Measurements from ENCODE around the gene TNFRSF4. TPM values are rescaled to one million over a fixed set of nuclear protein-coding genes. Genes with fewer than 3 reads are reported as not detected.

TNFRSF4 gene
- total RNA-seq, 2 donors from 2014 or later, result 268 to 588 TPM

DNA sequence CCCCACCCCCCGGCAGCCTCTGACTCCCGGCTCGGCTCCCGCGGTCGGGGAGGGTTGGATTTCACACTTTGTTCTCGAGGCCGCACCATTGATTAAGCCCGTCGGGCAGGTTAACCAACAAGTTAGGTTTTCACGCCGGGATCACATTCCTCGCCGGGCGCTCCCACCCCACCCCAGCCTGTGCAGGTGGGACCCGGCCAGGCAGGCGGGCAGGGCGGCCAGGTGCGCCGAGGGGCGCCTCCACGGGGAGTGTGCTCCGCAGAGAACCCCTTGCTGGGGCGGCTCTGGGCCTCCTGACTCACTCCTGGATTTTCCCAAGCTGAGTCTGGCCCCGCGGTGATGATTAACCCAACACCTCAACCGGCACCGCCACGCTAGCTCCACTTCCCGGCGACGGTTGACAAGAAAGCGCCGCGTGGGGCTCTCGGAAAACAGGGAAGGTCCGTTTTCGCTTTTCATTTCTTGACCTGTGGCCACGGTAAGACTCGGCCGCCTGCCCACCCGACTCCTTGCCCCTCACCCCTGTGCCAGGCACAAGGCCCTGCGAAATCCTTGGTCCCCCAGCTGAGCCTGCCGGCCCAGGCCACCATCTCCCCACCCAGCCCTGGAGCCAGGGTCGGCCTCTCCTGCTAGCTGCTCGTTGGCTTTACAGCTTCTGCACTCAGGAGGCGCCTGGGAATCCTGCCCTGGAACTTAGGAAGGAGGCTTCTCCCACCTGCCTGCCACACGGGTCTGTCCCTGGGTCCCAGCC lies 49.1 kb downstream of the TNFRSF4 start:
- Mint-ChIP-seq H3K4me1 (ENCODE audit: low read depth) (peaks cover under 1% of the 10 kb centered on the region), H3K9me3 (no peaks in the 10 kb centered on the region), H3K36me3 (ENCODE audit: insufficient read depth in 2 of 2) (no peaks in the 10 kb centered on the region), H3K4me3 (no peak overlapping the region), H3K27ac (no peak overlapping the region), H3K27me3 (ENCODE audit: low read depth) (peaks cover under 1% of the 10 kb centered on the region)
- ATAC-seq (replicated peaks in 1 of 2) (no peak), DNase-seq (no peak)

DNA sequence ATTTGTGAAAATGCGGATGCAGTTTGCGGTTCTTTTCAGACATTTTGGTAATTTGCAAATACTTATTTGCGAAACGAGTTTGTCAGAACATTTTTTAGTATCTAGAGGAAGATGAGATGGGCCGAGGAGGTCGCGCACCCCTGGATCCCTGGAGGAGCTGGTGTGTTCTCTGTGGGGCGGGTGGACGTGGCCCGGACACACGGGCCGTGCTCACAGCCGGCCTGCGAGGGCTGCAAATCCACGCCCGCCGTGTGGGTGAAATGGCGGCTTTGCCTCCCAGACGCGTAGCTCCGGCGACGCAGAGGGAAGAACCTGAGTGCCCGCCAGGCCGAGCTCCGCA lies 49.6 kb downstream of the TNFRSF4 start:
- H3K27me3 Mint-ChIP-seq (ENCODE audit: low read depth), result no peaks in the 10 kb centered on the region
- no peaks in the 10 kb centered on the region for H3K36me3 Mint-ChIP-seq (ENCODE audit: insufficient read depth in 2 of 2)
- no peak overlapping the region for H3K4me3 Mint-ChIP-seq

DNA sequence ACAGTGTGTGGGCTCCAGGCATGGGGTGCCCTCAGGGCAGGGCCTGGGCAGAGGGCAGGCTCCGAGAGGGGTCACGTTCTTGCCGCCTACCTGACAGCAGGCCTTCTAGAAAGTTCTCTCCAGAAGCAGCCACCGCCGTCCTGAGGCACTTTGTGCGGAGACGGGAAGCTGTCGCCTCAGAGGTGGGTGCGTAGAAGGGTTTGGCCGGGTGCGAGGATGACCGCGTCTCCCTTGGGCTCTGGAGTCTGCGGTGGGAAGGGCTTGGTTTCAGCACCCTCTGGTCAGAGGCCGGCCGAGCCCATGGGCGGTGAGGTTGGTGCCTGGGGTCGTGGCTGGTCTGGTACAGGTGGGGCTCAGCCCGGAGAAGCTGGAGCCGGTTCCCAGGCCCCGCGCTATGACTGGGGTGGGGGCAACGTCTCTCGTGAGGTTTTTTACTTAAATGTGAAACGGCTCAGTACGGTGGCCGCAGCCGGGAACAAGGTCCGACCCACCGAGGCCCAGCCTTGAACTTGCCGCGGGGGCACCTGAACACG lies 50.3 kb downstream of the TNFRSF4 start:
- Mint-ChIP-seq H3K4me1 (ENCODE audit: low read depth) (no peaks in the 10 kb centered on the region), H3K9me3 (no peaks in the 10 kb centered on the region), H3K27ac (no peak overlapping the region), H3K27me3 (ENCODE audit: low read depth) (no peaks in the 10 kb centered on the region), H3K36me3 (ENCODE audit: insufficient read depth in 2 of 2) (no peaks in the 10 kb centered on the region), H3K4me3 (no peak overlapping the region)
- ATAC-seq (replicated peaks in 1 of 2) (no peak), DNase-seq (no peak)

More for the DNA sequence above, 49.6 kb downstream of the TNFRSF4 start:
- Mint-ChIP-seq H3K9me3 (no peaks in the 10 kb centered on the region), H3K27ac (no peak overlapping the region), H3K4me1 (ENCODE audit: low read depth) (no peaks in the 10 kb centered on the region)
- DNase-seq (no peak), ATAC-seq (replicated peaks in 1 of 2) (no peak)

DNA sequence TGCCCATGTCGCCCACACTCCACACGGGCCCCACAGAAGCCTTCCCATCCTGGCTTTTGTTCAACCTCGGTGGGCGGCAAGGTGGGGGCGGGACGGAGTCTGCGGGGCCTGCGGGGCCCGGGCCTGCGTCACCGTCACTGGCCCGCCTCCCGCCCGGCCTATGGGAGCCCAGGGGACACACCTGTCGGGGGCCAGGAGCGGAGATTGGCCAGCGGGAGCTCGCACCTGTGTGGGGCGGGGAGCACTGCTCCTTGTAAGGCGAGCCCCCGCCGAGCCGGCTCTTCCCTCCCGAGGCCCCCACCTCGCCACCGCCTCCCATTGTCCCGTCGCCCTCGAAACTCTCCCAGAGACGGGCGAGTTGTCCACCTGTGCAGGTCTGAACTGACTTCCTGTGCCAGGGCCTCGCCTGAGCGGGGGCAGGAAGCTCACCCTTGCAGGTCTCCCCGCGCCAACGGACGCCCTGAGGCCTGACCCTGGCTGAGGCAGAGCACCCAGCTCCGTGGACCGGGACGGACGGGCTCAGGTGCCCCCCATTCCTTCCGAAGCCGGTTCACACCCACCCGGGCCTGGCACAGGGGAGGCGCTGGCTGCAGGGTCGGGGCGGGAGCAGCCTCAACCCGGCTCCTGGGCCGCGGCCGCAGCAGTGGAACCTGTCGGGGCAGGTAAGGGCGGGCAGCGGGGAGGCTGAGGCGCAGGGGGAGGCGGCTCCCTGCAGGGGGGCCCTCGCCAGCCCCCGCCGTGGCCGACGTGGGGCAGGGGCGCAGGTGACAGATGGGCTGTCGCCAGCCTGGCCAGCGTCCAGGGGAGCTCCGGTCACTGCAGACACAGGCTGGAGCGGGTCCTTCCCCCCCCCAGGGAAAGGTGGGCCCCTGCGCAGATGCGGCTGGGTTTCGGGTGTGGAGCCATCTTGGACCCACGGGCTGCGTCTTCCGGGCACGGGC lies 51.1 kb downstream of the TNFRSF4 start:
- H3K4me1 Mint-ChIP-seq (ENCODE audit: low read depth), result no peaks in the 10 kb centered on the region
- H3K27ac Mint-ChIP-seq, result no peak overlapping the region
- H3K4me3 Mint-ChIP-seq, result no peak overlapping the region
- ATAC-seq (replicated peaks in 1 of 2), result no peak
- H3K36me3 Mint-ChIP-seq (ENCODE audit: insufficient read depth in 2 of 2), result no peaks in the 10 kb centered on the region
- DNase-seq, result no peak
- H3K27me3 Mint-ChIP-seq (ENCODE audit: low read depth), result no peaks in the 10 kb centered on the region
- no peaks in the 10 kb centered on the region for H3K9me3 Mint-ChIP-seq

DNA sequence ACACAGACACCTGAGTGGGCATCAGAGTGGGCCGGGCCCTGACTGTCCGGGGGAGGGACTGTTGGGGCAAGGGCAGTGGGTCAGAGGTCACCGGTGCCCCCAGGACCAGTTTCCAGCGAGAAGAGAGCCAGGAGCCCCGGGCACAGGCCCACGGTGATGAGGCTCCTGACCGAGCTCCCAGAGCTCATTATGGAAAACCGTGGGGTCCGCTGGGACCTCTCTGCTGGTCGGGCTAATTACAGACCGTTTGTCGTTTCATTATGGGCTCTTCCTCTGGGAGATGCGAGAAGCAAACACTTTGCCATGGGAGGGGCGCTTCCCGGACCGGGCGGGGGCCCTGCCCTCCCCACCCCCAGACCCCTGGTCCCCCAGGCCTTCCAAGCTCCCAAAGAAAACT lies 52.3 kb downstream of the TNFRSF4 start:
- no peaks in the 10 kb centered on the region for H3K4me1 Mint-ChIP-seq (ENCODE audit: low read depth)
- H3K27ac Mint-ChIP-seq, result no peak overlapping the region
- no peaks in the 10 kb centered on the region for H3K27me3 Mint-ChIP-seq (ENCODE audit: low read depth)
- H3K4me3 Mint-ChIP-seq, result no peak overlapping the region
- ATAC-seq (replicated peaks in 1 of 2) (no peak), DNase-seq (no peak)
- H3K9me3 Mint-ChIP-seq, result no peaks in the 10 kb centered on the region
- H3K36me3 Mint-ChIP-seq (ENCODE audit: insufficient read depth in 2 of 2), result no peaks in the 10 kb centered on the region

Other genes with a start within 250 kb of the TNFRSF4 start
- gene PLEKHN1, start 247.7 kb downstream of the TNFRSF4 start, total RNA-seq, result 1 to 10 TPM; 1.9 to 2.3 TPM
- gene PERM1, start 232.1 kb downstream of the TNFRSF4 start, total RNA-seq, result not detected
- 1 to 10 TPM; 7.8 to 9.9 TPM for gene HES4, start 214.1 kb downstream of the TNFRSF4 start, total RNA-seq
- 100 to 1,000 TPM in 1 of 2 donors, 10 to 100 TPM in 1; 81.0 to 197 TPM for gene ISG15, start 200.7 kb downstream of the TNFRSF4 start, total RNA-seq
- 100 to 1,000 TPM in 1 of 2 donors, 10 to 100 TPM in 1; 69.0 to 112 TPM for gene AGRN, start 194.0 kb downstream of the TNFRSF4 start, total RNA-seq
- under 1 TPM in 1 of 2 donors, not detected in 1; 0.12 TPM for gene RNF223, start 139.8 kb downstream of the TNFRSF4 start, total RNA-seq
- 10 to 100 TPM; 18.0 to 18.6 TPM for gene C1orf159, start 98.1 kb downstream of the TNFRSF4 start, total RNA-seq
- gene TTLL10, start 40.3 kb downstream of the TNFRSF4 start, total RNA-seq, result under 1 TPM in 1 of 2 donors, not detected in 1; 0.36 TPM
- gene TNFRSF18, start 7.6 kb downstream of the TNFRSF4 start, total RNA-seq, result 100 to 1,000 TPM; 245 to 324 TPM
- gene SDF4, start 17.8 kb upstream of the TNFRSF4 start, total RNA-seq, result 100 to 1,000 TPM; 188 to 348 TPM
- gene B3GALT6, start 18.1 kb upstream of the TNFRSF4 start, total RNA-seq, result 10 to 100 TPM; 13.1 to 13.6 TPM
- 10 to 100 TPM in 1 of 2 donors, 1 to 10 TPM in 1; 8.1 to 14.2 TPM for gene C1QTNF12, start 32.6 kb upstream of the TNFRSF4 start, total RNA-seq
- 10 to 100 TPM; 63.5 to 77.8 TPM for gene UBE2J2, start 59.7 kb upstream of the TNFRSF4 start, total RNA-seq
- 10 to 100 TPM in 1 of 2 donors, 1 to 10 TPM in 1; 5.6 to 13.0 TPM for gene SCNN1D, start 66.3 kb upstream of the TNFRSF4 start, total RNA-seq
- gene ACAP3, start 93.8 kb upstream of the TNFRSF4 start, total RNA-seq, result 10 to 100 TPM; 28.6 to 37.9 TPM
- 10 to 100 TPM; 11.0 to 11.9 TPM for gene PUSL1, start 94.4 kb upstream of the TNFRSF4 start, total RNA-seq
- 100 to 1,000 TPM; 108 to 131 TPM for gene INTS11, start 110.5 kb upstream of the TNFRSF4 start, total RNA-seq
- gene CPTP, start 110.6 kb upstream of the TNFRSF4 start, total RNA-seq, result 10 to 100 TPM; 18.0 to 22.8 TPM
- gene TAS1R3, start 117.1 kb upstream of the TNFRSF4 start, total RNA-seq, result under 1 TPM; 0.91 to 0.95 TPM
- 10 to 100 TPM; 46.6 to 52.2 TPM for gene DVL1, start 135.3 kb upstream of the TNFRSF4 start, total RNA-seq
- 1 to 10 TPM; 1.6 to 3.0 TPM for gene MXRA8, start 144.4 kb upstream of the TNFRSF4 start, total RNA-seq
- gene AURKAIP1, start 161.1 kb upstream of the TNFRSF4 start, total RNA-seq, result 10 to 100 TPM; 92.4 to 97.7 TPM
- 100 to 1,000 TPM; 166 to 180 TPM for gene CCNL2, start 185.2 kb upstream of the TNFRSF4 start, total RNA-seq
- gene MRPL20, start 193.1 kb upstream of the TNFRSF4 start, total RNA-seq, result 10 to 100 TPM; 74.9 to 77.5 TPM
- under 1 TPM in 1 of 2 donors, not detected in 1; 0.17 TPM for gene ANKRD65, start 207.1 kb upstream of the TNFRSF4 start, total RNA-seq
- 1 to 10 TPM in 1 of 2 donors, under 1 TPM in 1; 0.94 to 1.4 TPM for gene VWA1, start 221.5 kb upstream of the TNFRSF4 start, total RNA-seq
- gene ATAD3C, start 235.5 kb upstream of the TNFRSF4 start, total RNA-seq, result 1 to 10 TPM; 2.8 to 3.7 TPM

Measured in activated T-cell treated with anti-CD3 and anti-CD28 coated beads, Interleukin-2, amount 50 U/mL, for 72 hours (primary cell).